IMR-90 (cell line): ENCODE measurements around the gene TBC1D1. TPM values are rescaled to one million over a fixed set of nuclear protein-coding genes. Genes with fewer than 3 reads are reported as not detected.

ENCODE experiments used
- ATAC-seq: fragments of 200-7000 bp; cut with Tn5 transposase; 2 replicates; pipeline ENCODE4 v1.9.1; 2020; ENCODE audit warnings: low read depth, mild to moderate bottlenecking, moderate library complexity
- BruUV-seq: library from RNA; stranded (reverse); fragments of 400-500 nt; replicated peaks from 2 replicates; lab custom pipeline; 2021; lab: Mats Ljungman, UMichigan
- CTCF ChIA-PET: fragments of 300-600 bp; formaldehyde crosslinking; extraction: SDS; loops from one replicate; lab custom pipeline; 2021; ENCODE audit warnings: antibody characterized with exemption; lab: Yijun Ruan, JAX
- POLR2A ChIA-PET: fragments of 300-600 bp; sonication (Branson Sonifier 250); formaldehyde crosslinking; loops from one replicate; lab custom pipeline; 2022; ENCODE audit warnings: antibody characterized with exemption; ENCODE audit not compliant: unreplicated experiment; lab: Charles Lee
- DNase-seq: peaks from one replicate; pipeline ENCODE4 v3.0.0; 2013
- H2AFZ ChIP-seq: replicated peaks from 2 replicates; pipeline ENCODE3; 2013; ENCODE audit warnings: low read length, mild to moderate bottlenecking; ENCODE audit not compliant: poor library complexity
- H2AK5ac ChIP-seq: 2 replicates; pipeline ENCODE4 v1.6.1; 2013; ENCODE audit warnings: low read depth, low read length, inconsistent platforms
- H2AK9ac ChIP-seq: replicated peaks from 2 replicates; pipeline ENCODE3; 2013; ENCODE audit warnings: mild to moderate bottlenecking, low read depth, low read length, moderate library complexity; ENCODE audit not compliant: poor library complexity
- H2BK120ac ChIP-seq: 2 replicates; pipeline ENCODE4 v1.6.1; 2013; ENCODE audit warnings: low read depth, low read length, inconsistent platforms
- H2BK15ac ChIP-seq: 3 replicates; pipeline ENCODE4 v1.6.1; 2013; ENCODE audit warnings: low read depth, low read length, inconsistent platforms
- H2BK20ac ChIP-seq: 2 replicates; pipeline ENCODE4 v1.6.1; 2013; ENCODE audit warnings: low read depth, mild to moderate bottlenecking, inconsistent platforms, low read length, moderate library complexity
- H2BK5ac ChIP-seq: 2 replicates; pipeline ENCODE4 v1.6.1; 2013; ENCODE audit warnings: mild to moderate bottlenecking, low read depth, low read length, inconsistent platforms; ENCODE audit not compliant: poor library complexity, severe bottlenecking
- H3K14ac ChIP-seq: replicated peaks from 2 replicates; pipeline ENCODE4 v1.6.1; 2013; ENCODE audit warnings: low read depth, low read length, inconsistent platforms
- H3K18ac ChIP-seq: 2 replicates; pipeline ENCODE4 v1.6.1; 2013; ENCODE audit warnings: low read depth, low read length, control low read depth
- H3K23ac ChIP-seq: 2 replicates; pipeline ENCODE4 v1.6.1; 2013; ENCODE audit warnings: low read depth, low read length, inconsistent platforms
- H3K27ac ChIP-seq: 2 replicates; pipeline ENCODE4 v1.5.1; 2013; ENCODE audit warnings: mild to moderate bottlenecking, control low read depth, low read length; ENCODE audit not compliant: insufficient read depth
- H3K27me3 ChIP-seq: 2 replicates; pipeline ENCODE4 v1.6.1; 2013; ENCODE audit warnings: low read length; ENCODE audit not compliant: control insufficient read depth, insufficient read depth
- H3K36me3 ChIP-seq: 2 replicates; pipeline ENCODE4 v1.6.1; 2013; ENCODE audit warnings: low read length, mixed read lengths; ENCODE audit not compliant: control insufficient read depth, insufficient read depth
- H3K4ac ChIP-seq: 2 replicates; pipeline ENCODE4 v1.6.1; 2013; ENCODE audit warnings: low read depth, low read length, inconsistent platforms
- H3K4me1 ChIP-seq: 2 replicates; pipeline ENCODE4 v1.6.1; 2013; ENCODE audit warnings: low read length, mixed read lengths; ENCODE audit not compliant: control insufficient read depth, insufficient read depth
- H3K4me2 ChIP-seq: 2 replicates; pipeline ENCODE4 v1.6.1; 2013; ENCODE audit warnings: low read depth, mild to moderate bottlenecking, control low read depth, low read length, moderate library complexity
- H3K4me3 ChIP-seq: 2 replicates; pipeline ENCODE4 v1.5.1; 2013; ENCODE audit warnings: low read depth, mild to moderate bottlenecking, control low read depth, low read length, moderate library complexity; ENCODE audit not compliant: insufficient read depth
- H3K56ac ChIP-seq: 2 replicates; pipeline ENCODE4 v1.6.1; 2013; ENCODE audit warnings: low read length, inconsistent platforms; ENCODE audit not compliant: insufficient read depth; ENCODE audit errors: extremely low read depth
- H3K79me1 ChIP-seq, 2 experiments: 2 replicates each; pipeline ENCODE4 v1.6.1; 2013; ENCODE audit warnings: low read length in 2 of 2, inconsistent platforms in 1 of 2, low read depth in 1 of 2
- H3K9ac ChIP-seq: 2 replicates; pipeline ENCODE4 v1.6.1; 2013; ENCODE audit warnings: low read depth, low read length, control low read depth
- H3K9me1 ChIP-seq: 2 replicates; pipeline ENCODE4 v1.6.1; 2013; ENCODE audit warnings: low read length, inconsistent platforms; ENCODE audit not compliant: insufficient read depth
- H3K9me3 ChIP-seq: 2 replicates; pipeline ENCODE4 v1.6.1; 2013; ENCODE audit warnings: low read length; ENCODE audit not compliant: control insufficient read depth, insufficient read depth
- H4K20me1 ChIP-seq: 2 replicates; pipeline ENCODE4 v1.6.1; 2013; ENCODE audit warnings: low read length, inconsistent platforms; ENCODE audit not compliant: insufficient read depth
- H4K5ac ChIP-seq: 2 replicates; pipeline ENCODE4 v1.6.1; 2013; ENCODE audit warnings: mild to moderate bottlenecking, low read depth, low read length, control low read depth
- H4K8ac ChIP-seq, 2 experiments: 2 replicates each; pipeline ENCODE4 v1.6.1; 2013; ENCODE audit warnings: low read depth in 2 of 2, low read length in 2 of 2, control low read depth in 1 of 2, inconsistent platforms in 1 of 2
- H4K91ac ChIP-seq: 2 replicates; pipeline ENCODE4 v1.6.1; 2013; ENCODE audit warnings: low read depth, low read length, inconsistent platforms; ENCODE audit not compliant: insufficient read depth
- CHD1 ChIP-seq: IDR thresholded peaks from 2 replicates; pipeline ENCODE4 v1.6.1; 2012; ENCODE audit warnings: low read depth, low read length, improper control_type of control experiment
- WGBS, 2 experiments: methylation state at CpG; one replicate each; pipeline versions ENCODE4 v1.1.5 to v1.1.7; 2013; ENCODE audit warnings: missing lambda C conversion rate in 2 of 2; ENCODE audit not compliant: insufficient read length in 1 of 2; ENCODE audit errors: extremely low coverage in 2 of 2; 5-methylcytosine and 5-hydroxymethylcytosine counted together
- dilution Hi-C: fragments of 300-500 bp; cut with HindIII; formaldehyde crosslinking; loops from one replicate; pipeline ENCODE4 v1.14.3; 2018; ENCODE audit warnings: low sequenced_read_pairs; ENCODE audit not compliant: unreplicated experiment
- in situ Hi-C: fragments of 300-500 bp; cut with MboI; formaldehyde crosslinking; loops from 3 replicates; pipeline ENCODE4 v1.14.3; 2019; ENCODE audit warnings: low sequenced_read_pairs, inconsistent platforms, mixed read lengths
- intact Hi-C: fragments of 100-400 bp; cut with micrococcal nuclease; formaldehyde crosslinking; loops from 2 replicates; pipeline ENCODE4 v1.10.0; 2022
- polyA plus RNA-seq, 3 experiments: library from polyadenylated mRNA; depleted of rRNA; stranded (reverse); fragments of >200 nt; gene quantifications; 2 replicates each; pipeline ENCODE4 v1.2.3, GENCODE V29; 2012; ENCODE audit warnings: low replicate concordance in 1 of 3
- total RNA-seq: library from RNA; depleted of rRNA; stranded (reverse); fragments of >200 nt; gene quantifications from 2 replicates; pipeline ENCODE4 v1.2.3, GENCODE V29; 2012
- TF ChIP-seq, protein P1 (sequence below): fragments of 150-350 bp; IDR thresholded peaks from 2 replicates; pipeline ENCODE4 v1.6.1; 2017; ENCODE audit warnings: mild to moderate bottlenecking, antibody characterized with exemption, low read length, low read depth

Gene TBC1D1
- total and polyA plus RNA-seq, 2 of the 4 experiments (the other 2 are of a cell fraction): 42.4 to 104 TPM

DNA sequence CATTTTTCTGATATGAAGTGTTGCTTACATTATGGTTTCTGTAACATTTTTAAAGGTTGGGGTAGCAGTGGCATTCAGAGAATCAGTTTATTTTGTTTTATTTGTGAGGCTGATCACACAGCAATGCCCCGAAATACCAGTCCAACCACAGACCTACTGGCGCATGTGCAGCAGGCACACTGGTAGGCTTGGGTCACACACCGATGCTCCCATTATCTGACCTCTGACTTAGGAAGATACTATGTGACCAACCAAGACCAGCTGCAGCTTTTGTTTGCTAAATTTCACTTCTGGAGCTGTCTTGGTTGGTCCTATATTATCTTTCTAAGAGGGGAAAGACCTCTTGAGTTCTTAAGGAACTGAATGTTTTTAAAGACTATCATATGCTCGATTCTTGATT lies 45.7 kb upstream of the TBC1D1 start:
- H4K91ac ChIP-seq: no peak overlapping the region
- ChIA-PET POLR2A (no interaction called here), CTCF (no interaction called here)
- H2AFZ ChIP-seq: no peak overlapping the region
- no peak overlapping the region for H2AK5ac ChIP-seq
- in situ Hi-C loops: no loop called here
- H3K23ac ChIP-seq: no peak overlapping the region
- DNase-seq: no peak
- no peak overlapping the region for H3K14ac ChIP-seq
- no peak overlapping the region for H3K4me2 ChIP-seq
- no TSS peak for BruUV-seq
- H3K27me3 ChIP-seq: no peaks in the 10 kb centered on the region
- no peak overlapping the region for H2BK20ac ChIP-seq
- WGBS, 2 experiments: no CpG with 5 or more reads among the region's 4 CpGs
- no peak overlapping the region for H3K27ac ChIP-seq
- no peak overlapping the region for H2AK9ac ChIP-seq
- dilution Hi-C loops: no loop called here
- H4K20me1 ChIP-seq: no peaks in the 10 kb centered on the region
- intact Hi-C loops: no loop called here
- no peak overlapping the region for H2BK5ac ChIP-seq
- H3K18ac ChIP-seq: no peak overlapping the region
- H3K9me3 ChIP-seq: no peaks in the 10 kb centered on the region
- no peaks in the 10 kb centered on the region; a peak in 1 of 4 replicates for H3K79me1 ChIP-seq
- peaks cover 3% of the 10 kb centered on the region; the same call in 1 of the 2 replicates for H3K9me1 ChIP-seq
- H3K56ac ChIP-seq: no peak overlapping the region
- no peak overlapping the region for H3K4me3 ChIP-seq
- no peak overlapping the region for H4K8ac ChIP-seq
- H3K4ac ChIP-seq: no peak overlapping the region
- ATAC-seq: no peak
- H3K4me1 ChIP-seq: no peaks in the 10 kb centered on the region
- H3K9ac ChIP-seq: no peak overlapping the region
- H3K36me3 ChIP-seq: peaks cover 21% of the 10 kb centered on the region
- H4K5ac ChIP-seq: no peak overlapping the region
- H2BK120ac ChIP-seq: no peak overlapping the region
- no peak overlapping the region for H2BK15ac ChIP-seq
- TF ChIP-seq CHD1: no peak
- TF ChIP-seq, protein P1, sequence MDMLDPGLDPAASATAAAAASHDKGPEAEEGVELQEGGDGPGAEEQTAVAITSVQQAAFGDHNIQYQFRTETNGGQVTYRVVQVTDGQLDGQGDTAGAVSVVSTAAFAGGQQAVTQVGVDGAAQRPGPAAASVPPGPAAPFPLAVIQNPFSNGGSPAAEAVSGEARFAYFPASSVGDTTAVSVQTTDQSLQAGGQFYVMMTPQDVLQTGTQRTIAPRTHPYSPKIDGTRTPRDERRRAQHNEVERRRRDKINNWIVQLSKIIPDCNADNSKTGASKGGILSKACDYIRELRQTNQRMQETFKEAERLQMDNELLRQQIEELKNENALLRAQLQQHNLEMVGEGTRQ: no peak
